VCaP (cell line): Measurements from ENCODE around the gene INCENP.
A peak's percentile ranks its signal among the peaks of the same experiment; 100 is the strongest.

Source experiments
- H3K27ac ChIP-seq: fragments of 450-650 bp; 2 replicates; pipeline ENCODE4 v1.5.1; 2017
- TF ChIP-seq, protein P1 (sequence below): fragments of 450-650 bp; conservative IDR thresholded peaks from 2 replicates; pipeline ENCODE4 v1.5.1; 2017; ENCODE audit warnings: mild to moderate bottlenecking, moderate library complexity

INCENP gene

GRCh38 chr11:62125316-62125715, 1.5 kb downstream of the INCENP start:
- TF ChIP-seq, protein P1, sequence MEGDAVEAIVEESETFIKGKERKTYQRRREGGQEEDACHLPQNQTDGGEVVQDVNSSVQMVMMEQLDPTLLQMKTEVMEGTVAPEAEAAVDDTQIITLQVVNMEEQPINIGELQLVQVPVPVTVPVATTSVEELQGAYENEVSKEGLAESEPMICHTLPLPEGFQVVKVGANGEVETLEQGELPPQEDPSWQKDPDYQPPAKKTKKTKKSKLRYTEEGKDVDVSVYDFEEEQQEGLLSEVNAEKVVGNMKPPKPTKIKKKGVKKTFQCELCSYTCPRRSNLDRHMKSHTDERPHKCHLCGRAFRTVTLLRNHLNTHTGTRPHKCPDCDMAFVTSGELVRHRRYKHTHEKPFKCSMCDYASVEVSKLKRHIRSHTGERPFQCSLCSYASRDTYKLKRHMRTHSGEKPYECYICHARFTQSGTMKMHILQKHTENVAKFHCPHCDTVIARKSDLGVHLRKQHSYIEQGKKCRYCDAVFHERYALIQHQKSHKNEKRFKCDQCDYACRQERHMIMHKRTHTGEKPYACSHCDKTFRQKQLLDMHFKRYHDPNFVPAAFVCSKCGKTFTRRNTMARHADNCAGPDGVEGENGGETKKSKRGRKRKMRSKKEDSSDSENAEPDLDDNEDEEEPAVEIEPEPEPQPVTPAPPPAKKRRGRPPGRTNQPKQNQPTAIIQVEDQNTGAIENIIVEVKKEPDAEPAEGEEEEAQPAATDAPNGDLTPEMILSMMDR = no peak
- peak overlapping the region; percentile 71; the same call in 1 of the 2 replicates for H3K27ac ChIP-seq

GRCh38 chr11:62125881-62126280, 2.1 kb downstream of the INCENP start:
- H3K27ac ChIP-seq = no peak overlapping the region
- TF ChIP-seq, protein P1 = no peak

- no peak overlapping the region for H3K27ac ChIP-seq
- TF ChIP-seq, protein P1 = no peak
These were observed 3.6 kb downstream of the INCENP start for GRCh38 chr11:62127426-62127825.

DNA sequence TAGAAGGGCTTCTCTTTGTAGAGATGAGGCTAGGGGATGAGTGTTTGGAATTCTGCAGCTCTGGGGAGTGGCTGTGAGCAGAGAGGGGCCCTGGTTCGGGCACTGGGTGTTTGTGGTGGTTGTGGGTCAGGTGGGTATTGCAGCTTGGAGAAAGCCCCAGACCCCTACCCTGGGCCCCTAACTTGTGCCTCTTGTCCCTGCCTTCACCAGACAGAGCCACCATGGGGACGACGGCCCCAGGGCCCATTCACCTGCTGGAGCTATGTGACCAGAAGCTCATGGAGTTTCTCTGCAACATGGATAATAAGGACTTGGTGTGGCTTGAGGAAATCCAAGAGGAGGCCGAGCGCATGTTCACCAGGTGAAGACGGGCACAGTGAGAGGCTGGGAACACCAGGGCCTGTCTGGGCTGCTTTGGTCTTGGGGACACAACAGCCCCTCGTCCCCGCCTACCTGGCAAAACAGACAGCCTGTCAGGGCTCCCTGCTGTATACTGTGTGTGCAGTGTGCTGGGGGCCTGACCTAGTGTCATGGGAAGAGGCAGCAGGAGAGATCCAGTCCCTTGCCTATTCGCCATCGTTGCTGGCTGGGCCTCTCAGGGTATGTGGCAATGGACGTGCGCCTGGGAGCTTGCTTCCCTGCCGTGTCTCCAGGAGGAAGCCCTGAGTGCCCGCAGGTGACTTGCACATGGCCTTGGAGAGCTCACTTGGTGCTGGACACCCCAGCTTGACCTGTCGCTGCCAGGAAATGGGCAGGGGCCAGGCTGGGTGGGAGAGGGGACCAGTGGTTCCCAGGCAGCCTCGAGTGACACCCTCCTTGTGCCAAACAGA, 4.3 kb downstream of the INCENP start:
- no peak overlapping the region for H3K27ac ChIP-seq
- TF ChIP-seq, protein P1 = no peak

- TF ChIP-seq, protein P1 = no peak
- H3K27ac ChIP-seq = no peak overlapping the region
These were observed 5.0 kb downstream of the INCENP start for GRCh38 chr11:62128835-62129234.

- H3K27ac ChIP-seq = no peak overlapping the region
- TF ChIP-seq, protein P1 = no peak
These were observed 5.9 kb downstream of the INCENP start for GRCh38 chr11:62129590-62130282.

GRCh38 chr11:62130283-62131169, 6.7 kb downstream of the INCENP start:
- no peak overlapping the region for H3K27ac ChIP-seq
- TF ChIP-seq, protein P1 = no peak
